HL-60/S4 treated with retinoic acid at 250 ng/mL for 4 days and 3 days (cell line): ENCODE results near the gene TRAPPC6A.

Experiments
- in situ Hi-C: fragments of 300-500 bp; cut with MboI; formaldehyde crosslinking; loops from 2 replicates; pipeline ENCODE4 v1.7.0; 2022; ENCODE audit warnings: low sequenced_read_pairs

TRAPPC6A gene

DNA sequence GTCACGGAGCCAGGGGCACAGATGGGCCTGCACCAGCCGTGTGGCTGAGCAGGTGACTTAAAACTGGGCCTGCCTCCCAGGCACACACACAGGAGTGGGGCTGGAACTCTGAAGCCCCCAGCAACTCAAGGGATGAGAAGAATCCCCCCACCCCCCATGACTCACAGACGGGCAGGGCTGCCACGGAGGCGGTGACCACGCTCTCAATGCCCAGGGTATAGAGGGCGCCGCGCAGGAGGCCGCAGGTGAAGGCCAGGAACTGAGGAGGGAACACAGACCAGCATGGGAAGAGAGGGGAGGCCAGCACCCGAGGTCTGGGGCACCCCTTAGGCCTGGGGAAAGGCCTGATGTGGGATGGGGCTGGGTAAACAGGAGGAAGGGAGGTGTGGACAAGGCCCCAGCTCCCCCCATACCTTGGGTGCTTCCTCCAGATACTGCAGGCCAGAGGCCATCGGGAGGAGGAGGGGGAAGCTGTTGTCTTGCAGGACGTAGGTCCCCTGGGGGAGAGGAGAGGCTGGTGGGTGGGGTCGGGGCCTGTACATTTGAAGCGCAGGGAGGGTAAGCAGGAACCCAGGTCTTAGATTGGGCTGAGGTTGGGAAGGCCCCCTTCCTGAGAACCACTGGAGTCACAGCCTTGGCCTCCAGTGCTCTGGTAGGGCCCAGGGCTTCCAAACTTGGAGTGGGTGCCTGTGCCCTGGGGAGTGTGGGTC is 14.1 kb downstream of the TRAPPC6A start:
- in situ Hi-C loops = no loop called here

DNA sequence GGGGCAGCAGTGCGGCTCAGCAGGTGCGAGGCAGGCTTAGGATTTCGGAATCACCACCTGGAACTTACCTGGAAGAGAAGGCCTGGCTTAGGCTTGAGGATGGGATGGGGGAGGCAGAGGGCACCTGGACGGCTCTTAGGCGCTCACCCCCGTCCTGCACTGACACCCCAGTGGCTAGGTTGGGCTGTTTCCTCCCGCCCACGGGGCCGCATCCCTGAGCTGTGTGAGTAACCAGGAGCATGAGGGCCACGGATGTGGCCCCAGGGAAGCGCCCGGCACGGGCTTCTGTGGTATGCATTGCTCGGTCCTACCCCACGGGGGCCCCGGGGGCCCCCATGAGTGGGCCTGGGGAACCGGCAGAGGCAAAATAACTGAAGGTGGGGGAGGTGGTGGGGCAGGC is 14.9 kb downstream of the TRAPPC6A start:
- in situ Hi-C loops = no loop called here

DNA sequence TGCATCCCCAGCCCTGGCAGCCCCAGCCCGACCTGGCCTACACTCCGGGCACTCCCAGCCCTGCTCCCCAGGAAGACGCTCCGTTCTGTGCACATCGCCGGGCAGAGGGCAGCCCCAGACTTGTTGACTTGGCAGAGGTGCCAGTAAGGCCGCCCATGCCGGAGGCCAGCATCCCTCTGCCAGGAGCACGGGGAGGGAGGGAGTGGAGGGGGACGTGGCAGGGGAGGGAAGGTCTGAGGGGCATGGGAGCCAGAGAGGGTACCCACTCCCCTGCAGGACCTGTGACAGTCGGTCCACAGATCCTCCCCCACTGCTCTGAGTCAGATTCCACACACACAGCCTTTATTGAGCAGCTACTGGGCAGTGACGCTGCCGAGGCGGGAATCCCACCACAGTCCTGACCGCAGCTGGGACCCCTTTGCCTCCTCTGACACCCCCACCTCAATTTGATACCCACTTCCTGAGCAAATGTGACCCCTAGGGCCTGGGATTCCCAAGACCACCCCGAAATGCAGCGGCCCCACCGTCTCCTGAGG is 15.4 kb downstream of the TRAPPC6A start:
- in situ Hi-C loops = no loop called here

DNA sequence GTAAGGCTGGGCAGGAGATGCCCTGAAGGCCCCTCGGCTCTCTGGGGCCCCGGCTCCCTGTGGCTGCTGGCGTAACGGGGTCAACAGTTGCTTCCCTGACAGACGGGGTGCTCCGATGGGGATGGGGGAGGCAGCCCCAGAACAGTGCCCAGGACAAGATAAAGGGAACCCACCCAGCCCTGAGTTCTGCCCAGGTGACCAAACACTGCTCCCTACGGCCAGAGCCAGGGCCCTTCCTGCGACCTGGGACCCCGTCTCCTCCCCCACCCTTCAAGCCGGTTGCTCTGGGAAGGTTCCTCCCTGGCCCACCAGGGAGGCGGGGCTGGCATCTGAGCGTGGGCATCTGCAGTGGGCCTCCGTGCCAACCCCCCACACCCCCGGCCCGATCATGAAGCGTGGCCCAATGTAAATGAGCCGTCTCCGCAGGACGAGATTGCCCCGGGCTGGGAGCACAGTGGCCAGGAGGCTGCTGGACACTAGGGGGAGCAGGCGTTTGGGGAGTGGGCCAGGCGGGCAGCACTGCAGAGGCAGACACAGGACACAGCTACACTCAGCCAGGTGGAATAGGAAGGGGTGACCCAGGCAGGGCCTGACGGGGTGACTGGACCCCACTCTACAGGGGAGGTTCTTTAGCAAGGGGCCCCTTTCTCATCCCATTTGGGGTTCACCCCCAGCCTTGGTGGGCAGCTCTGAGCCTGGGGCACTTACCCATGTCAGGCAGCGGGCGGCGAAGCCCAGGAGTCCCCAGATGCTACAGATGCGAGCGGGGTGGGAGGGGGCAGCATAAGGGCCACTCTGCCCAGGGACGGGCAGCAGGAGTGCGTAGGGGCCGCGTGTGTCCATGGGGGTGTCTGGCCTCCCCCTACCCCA is 16.1 kb downstream of the TRAPPC6A start:
- in situ Hi-C loops = no loop called here

DNA sequence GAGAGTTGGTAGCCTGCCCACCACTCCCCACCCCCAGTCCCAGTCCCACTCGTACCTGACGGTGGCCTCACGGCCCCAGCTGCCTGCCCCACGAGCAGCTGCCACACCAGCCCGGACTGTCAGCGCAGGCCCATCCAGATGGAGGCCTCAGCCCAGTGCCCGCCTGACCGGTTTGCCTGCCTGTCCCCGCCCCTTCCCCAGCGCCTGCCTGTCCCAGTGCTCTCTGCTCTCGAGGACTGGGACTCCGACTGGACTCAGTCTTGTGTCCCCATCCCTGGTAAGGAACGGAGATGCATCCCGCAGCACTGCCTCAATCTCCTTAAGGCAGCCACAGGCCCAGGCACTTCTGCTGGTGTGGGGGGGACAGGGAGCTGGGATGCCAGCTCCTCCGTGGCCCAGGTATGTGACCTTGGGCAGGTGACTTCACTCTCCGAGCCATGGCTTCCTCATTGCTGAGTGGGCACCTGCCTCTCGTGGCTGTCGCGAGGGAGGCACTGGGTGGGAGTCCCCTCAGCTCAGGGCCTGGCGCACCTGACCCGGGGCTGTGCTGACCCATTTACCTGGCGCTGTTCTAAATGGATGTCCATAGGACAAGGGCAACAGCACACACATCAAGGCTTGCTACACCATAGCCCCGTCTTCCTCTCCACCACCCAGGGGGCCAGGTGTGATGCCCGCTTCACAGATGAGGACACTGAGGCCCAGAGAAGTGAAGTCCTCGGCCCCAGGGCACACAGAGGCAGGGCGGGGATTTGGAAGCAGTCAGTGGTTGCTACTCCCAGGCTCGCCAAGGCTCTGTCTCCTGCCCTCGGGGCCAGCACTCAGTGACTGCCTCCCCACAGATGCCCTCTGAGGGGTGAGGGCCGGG is 16.9 kb downstream of the TRAPPC6A start, which contains the start of gene NKPD1:
Gene NKPD1 (minus strand): TSS at position 113 of the 868 bp plus-strand sequence. CDS start 832 bp downstream, outside the sequence.
- in situ Hi-C loops = no loop called here

DNA sequence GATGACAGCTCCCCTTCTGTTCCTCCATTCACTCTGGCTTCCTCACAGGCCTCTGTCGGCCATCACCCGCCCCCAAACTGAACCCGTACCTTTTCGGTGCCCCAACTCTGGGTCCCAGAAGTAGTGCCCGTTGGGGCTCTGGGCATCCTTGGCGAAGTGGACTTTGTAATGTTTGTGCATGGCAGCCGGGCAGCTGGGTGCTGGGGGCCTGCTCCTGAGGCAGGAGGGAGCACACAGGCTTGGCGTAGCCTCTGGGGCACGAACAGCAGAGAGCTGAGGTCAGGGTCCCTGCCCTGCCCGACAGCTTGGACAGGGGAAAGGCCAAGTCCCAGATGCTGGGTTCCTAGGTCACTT is 18.1 kb downstream of the TRAPPC6A start:
- in situ Hi-C loops = no loop called here

DNA sequence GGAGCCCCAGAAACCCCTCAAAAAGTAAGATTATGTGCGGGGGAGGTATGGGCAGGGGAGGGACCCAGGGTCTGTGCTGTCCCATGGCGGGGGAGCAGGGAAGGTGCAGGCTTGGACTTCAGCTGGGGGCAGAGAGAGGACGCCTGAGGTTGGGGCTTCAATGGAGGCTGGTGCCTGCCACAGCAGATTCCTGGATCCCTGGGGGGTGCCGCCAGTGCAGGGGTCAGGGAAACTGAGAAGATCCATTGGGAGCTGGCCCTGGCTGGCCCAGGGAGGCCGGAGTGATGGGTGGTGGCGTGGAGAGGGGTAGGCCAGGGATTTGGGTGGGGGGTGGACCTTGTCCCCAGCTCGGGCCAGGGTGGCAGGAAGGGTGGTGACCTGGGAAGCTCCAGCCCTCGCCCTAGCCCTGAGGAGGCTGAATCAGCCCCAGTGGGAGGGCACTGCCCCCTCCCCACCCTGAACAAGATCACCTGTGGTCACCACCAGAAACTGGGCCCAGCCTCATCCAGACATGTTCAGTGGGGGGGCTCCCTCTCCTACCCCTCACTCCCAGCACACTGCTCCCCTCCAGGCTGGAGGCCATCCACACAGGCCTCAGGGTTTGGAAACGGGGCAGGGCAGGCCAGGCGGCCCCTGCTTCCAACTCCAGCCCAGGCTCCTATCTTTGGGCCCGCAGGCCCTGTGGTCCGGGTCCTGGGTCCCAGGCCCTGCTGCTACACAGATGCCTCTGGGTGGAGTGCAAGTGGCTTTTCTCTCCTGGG is 18.6 kb downstream of the TRAPPC6A start:
- in situ Hi-C loops = no loop called here

DNA sequence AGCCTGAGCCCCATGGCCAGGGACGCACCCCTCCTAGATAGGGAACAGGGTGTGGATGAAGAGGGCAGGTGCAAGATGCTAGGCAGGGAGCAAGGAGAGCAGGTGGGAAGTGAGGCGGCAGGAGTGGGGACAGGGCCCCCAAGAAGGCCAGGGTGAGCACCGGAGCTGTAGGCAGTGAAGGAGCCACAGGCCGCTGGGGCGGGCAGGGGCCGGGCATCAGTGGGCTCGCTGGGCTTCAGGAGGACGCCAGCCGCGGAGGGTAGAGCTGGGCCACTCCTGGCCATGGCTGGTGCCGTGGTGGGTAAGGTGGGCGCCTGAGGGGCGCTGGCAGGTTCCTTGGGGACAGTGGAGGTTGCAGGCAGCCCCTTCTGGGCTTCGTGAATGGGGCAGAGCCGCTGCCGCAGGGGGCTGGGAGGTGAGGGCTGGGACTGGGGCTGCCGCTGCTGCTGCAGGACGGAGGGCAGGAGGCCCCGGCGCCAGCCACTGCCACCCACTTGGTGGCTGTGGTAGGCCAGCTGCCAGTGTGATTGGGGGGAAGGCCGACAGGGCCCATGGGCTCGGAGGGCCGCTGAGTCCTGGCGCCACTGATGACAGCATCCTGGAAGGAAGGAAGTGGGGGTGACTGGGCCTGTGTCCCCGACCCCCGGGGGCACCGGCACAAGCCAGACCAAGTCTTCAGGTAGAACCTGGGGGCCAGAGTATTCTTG is 19.4 kb downstream of the TRAPPC6A start:
- in situ Hi-C loops = no loop called here

DNA sequence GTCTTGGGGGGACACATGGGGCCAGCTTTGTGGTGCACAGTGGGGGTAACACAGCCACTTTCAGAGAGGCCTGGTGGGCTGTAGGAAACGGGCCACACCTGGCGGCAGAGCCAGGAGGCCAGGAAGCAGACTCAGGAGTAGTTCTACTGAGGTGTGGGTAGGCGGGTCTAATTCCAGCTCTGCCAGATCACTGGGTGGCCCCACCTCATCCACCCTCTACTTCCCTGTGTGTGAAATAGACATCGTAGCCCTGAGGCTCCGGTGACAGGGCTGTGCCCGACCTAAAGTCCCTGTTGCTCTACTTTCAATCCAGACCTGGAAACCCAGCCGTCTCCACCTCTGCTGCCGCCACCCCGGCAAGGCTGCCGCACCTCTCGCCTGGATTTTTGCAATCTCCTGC is 21.3 kb downstream of the TRAPPC6A start:
- in situ Hi-C loops = no loop called here

DNA sequence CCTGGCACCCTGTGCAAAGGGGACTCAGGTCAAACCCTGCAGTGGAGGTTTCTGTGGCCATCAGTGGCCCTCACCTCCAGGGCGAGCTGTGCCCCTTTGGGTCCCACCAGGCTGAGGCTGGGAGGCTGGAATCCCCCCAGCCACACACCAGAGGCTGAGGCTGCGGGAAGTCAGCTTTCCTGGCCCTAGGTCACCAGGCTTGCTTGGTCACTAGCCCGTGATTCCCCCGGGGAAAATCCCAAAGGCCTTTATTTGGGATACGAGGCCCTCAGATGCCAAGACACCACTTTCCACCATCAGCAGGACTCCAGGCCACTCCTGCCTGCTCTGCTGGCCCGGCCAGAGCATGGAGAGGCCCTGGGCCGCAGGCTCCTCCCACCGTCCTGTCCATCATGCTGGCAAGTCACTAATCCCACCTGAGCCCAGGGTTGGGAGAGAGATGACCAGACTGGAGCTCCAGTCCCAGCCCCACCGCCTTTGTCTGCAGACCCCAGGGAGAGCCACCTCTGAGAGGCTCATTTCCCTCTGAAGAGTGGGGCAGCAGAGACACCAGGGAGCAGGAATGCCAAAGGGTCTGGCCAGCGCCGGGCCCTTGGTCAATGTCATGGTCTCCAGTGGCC is 21.9 kb downstream of the TRAPPC6A start:
- in situ Hi-C loops = no loop called here

DNA sequence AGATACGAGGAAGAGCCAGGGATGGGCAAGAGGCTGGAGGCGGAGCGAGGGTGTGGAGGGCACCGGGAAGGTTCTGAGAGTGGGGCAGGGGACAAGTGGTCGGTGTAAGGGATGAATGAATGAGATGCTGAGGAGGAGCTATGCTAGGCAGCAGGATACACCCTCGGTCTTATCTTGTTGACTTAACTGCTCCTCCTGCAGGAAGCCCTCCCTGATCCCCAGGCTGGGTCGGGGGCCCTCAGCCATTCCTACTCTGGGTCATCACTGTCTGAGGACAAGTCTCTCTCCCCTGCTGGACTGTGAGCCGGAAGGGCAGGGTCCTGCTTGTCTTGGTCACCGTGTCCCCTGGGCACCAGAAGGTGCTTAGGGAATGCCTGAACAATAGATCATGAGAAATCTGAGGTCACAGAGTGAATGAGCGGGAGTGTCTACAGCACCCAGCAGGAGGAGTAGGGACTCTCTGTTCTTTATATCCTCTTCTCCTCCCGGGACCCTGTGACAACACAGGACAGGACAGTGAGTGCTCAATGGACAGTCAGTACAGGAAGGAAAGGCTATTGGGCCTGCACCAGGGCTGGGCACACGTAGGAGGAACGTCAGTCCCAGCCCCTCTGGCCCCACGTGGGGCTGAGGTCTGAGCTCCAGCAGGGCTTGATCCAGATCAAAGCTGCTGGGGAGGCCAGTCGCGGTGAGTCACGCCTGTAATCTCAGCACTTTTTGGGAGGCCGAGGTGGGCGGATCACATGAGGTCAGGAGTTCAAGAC is 23.8 kb downstream of the TRAPPC6A start:
- in situ Hi-C loops = no loop called here

DNA sequence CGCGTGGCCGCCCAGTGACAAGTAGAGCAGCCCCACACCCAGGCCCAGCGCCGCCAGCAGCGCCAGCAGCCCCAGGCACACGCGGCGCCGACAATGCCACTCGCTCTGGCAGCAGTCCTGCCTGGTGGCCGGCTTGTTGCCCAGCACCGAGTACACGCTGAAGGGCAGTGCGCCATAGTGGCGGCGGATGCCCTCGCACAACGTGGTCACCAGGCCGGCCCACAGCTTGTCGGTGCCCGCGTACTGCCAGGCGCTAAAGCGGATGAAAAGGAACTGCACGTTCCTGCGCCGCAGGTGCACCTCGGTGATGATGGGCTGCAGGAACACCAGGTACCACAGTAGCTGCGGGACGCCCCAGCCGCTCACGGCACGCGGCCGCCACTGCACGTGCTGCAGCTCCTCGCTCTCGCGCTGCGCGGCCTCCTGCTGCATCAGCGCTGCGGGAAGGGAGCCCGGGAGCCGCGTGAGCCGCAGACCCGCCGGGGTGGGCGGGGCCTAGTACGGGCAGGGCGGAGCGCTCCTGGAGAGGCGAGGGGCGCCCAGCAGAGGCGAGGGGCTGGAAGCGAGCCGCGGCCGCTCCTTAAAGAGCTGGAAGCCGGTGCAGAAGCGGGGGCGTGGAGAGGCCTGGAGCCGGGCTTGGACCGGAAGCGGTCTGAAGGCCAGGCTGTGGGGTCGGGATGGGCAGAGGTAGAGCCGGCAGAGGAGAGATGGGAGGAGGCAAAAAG is 24.5 kb downstream of the TRAPPC6A start:
- in situ Hi-C loops = no loop called here

DNA sequence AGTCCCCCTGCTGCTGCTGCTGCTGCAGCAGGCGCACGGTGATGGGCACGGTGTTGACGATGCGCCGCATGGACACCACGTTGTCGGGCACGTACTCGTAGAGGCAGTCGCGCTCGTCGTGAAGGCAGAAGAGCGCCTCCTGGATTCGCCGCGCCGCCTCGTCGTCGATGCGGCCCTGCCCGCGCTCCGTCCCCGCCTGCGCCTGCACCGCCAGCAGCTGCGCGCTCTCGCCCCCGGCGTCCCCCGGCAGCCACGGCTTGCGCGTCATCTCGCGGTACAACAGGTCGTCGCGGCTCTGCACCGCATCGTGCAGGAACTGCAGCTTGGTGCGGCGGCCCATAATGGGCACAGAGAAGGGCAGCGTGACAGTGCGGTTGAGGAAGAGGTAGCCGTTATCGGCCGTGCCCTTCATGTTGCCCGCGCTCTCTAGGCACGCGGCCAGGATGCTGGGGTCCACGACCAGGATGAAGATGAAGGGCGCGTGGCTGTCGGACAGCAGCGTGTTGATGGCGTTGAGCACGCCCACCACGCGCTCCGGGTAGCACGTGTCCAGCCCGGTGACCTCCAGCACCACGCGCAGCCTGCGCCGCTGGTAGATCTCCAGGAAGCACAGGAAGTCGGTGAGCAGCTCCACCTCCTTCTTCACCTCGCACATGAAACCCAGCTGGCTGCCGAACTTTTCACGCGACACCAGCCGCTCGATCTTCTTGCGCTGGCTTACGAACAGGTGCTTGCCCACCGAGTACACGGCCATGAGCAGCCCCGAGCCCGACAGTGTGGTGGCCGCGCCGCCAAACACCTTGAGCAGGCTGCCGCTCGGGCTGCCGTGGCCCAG is 25.3 kb downstream of the TRAPPC6A start:
- in situ Hi-C loops = no loop called here

DNA sequence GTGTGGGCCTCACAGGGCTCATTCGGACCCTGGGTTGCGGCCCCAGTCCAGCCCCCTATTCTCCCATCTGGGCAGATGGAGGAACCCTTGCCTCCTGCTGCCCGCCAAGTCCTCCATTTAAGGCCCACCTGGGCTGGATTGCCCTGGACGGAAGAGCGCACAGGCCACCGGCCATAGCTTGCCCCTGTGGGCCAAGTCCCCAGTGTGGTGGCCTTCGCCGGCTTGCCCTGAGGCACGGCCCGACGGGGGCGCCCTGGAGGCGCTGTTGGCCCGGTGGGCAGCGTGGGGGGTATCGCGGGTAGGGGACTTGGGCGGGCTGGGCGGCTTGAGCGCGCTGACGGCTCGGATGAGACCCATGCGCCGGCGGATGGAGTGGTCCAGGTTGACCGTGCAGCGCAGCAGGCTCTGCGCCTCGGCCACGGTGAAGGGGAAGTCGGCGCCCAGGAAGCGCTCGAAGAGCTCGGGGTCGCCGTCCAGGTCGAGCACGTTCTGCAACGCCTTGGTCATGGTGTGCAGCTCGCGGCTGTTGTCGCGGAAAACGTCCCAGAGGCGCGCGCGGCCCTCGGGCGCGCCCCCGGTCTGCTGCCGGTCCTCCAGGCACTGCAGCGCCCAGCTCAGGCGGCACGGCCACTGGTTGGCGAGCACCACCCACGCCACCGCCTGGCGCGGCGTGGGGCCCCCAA is 26.1 kb downstream of the TRAPPC6A start:
- in situ Hi-C loops = no loop called here

DNA sequence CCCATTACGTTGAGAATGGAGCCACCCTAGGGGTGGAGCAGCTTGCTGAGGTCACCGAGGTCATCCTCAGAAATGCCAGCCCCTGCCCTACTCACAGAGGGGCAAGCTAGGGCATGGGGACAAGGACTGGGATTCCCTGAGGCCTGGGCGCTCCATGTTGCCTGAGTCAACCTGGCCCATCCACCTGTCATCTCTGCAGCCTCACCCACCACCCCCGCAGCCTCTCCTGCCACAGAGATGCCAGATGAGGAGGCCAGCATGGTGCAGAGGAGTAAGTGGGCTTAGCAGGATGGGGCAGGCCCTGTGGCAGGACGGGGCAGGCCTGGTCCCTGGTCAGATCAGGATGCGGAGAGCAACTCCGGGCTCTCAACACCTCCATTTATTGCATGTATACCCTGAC is 26.7 kb downstream of the TRAPPC6A start:
- in situ Hi-C loops = no loop called here

DNA sequence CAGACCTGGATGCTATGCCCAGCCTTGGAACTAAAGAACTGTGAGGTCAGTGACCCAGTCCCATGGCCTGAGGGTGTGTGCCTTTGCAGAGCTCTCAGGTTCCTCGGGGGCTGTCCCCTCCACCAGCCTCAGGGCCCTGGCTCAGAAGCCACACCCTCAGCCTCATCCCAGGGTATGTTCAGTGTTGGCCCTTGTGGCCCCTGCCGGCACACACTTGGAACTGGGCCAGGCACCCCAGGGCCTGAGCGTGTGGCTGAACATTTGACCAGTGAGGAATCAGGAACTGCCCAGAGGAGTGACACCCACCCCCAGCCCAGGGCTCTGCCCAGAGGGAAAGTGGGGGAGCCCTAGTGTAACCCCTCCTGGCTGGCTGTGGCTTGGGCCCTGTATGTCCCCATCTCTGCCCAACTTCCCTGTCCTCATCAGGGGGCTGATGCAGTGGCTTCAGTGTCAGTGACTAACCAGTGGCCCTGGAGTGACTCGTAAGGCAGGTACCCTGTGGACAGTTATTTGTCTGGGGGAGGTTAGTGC is 27.2 kb downstream of the TRAPPC6A start:
- in situ Hi-C loops = no loop called here
